Uterus (tissue), 4 donors: Measurements from ENCODE around the gene CNTNAP4. TPM values are rescaled to one million over a fixed set of nuclear protein-coding genes. Genes with fewer than 3 reads are reported as not detected.

ENCODE experiments used
- DNase-seq, 2 donors: peaks; one replicate each; pipeline ENCODE4 v3.0.0-alpha.2; 2019 to 2020
- H3K27ac ChIP-seq, 2 donors: fragments of 200-600 bp; sonication (generic); 1 replicate in 1 of 2; 2 replicates in 1 of 2; pipeline ENCODE4 v1.5.1; 2016 to 2018
- H3K27me3 ChIP-seq, 2 donors: fragments of 200-600 bp; sonication (generic); one replicate each; pipeline ENCODE4 v1.5.1; 2018 to 2019; ENCODE audit warnings: control low read depth in 1 of 2
- H3K36me3 ChIP-seq, 2 donors: fragments of 200-600 bp; sonication (generic); one replicate each; pipeline ENCODE4 v1.5.1; 2019; ENCODE audit warnings: control low read depth in 1 of 2
- H3K4me1 ChIP-seq, 2 donors: fragments of 200-600 bp; sonication (generic); one replicate each; pipeline ENCODE4 v1.5.1; 2018 to 2019; ENCODE audit warnings: control low read depth in 1 of 2
- H3K4me3 ChIP-seq, 2 donors: fragments of 200-600 bp; sonication (generic); 1 replicate in 1 of 2; 2 replicates in 1 of 2; pipeline ENCODE4 v1.5.1; 2018 to 2019; ENCODE audit warnings: mild to moderate bottlenecking in 1 of 2
- H3K9me3 ChIP-seq, 2 donors: fragments of 200-600 bp; sonication (generic); one replicate each; pipeline ENCODE4 v1.5.1; 2019; ENCODE audit warnings: control low read depth in 1 of 2
- CTCF ChIP-seq, 4 experiments: fragments of 200-600 bp in 2 of 4; fragments of 450-650 bp in 2 of 4; sonication (generic) in 2 of 4; IDR thresholded peaks; one replicate each; pipeline ENCODE4 v1.5.1; 2016 to 2019; ENCODE audit warnings: antibody characterized with exemption in 4 of 4, mild to moderate bottlenecking in 2 of 4, moderate library complexity in 1 of 4
- POLR2A ChIP-seq, 2 donors: fragments of 450-650 bp; IDR thresholded peaks; one replicate each; pipeline ENCODE4 v1.6.1; 2016; ENCODE audit warnings: antibody characterized with exemption in 2 of 2, mild to moderate bottlenecking in 1 of 2, moderate library complexity in 1 of 2
- intact Hi-C: fragments of 100-400 bp; cut with DNase I; formaldehyde crosslinking; loops from one replicate; pipeline ENCODE4 v1.15.1; 2023; ENCODE audit warnings: low total_unique reads
- total RNA-seq, 4 donors: library from RNA; depleted of rRNA in 3 of 4; stranded (reverse); fragments of >200 nt in 3 of 4; gene quantifications; one replicate each; pipeline versions ENCODE4 v1.1.0 to v1.2.4, GENCODE V29; 2014 to 2023
- donor health status: DM: yes; HTN: yes; CAD: no.

Gene CNTNAP4
- total RNA-seq, 4 donors from 2014 or later, result 20.3 TPM; not detected in 3

GRCh38 chr16:76502555-76502954 lies 225.4 kb downstream of the CNTNAP4 start:
- TF ChIP-seq CTCF (IDR thresholded peaks at IDR 0.05) (no peak), POLR2A (IDR thresholded peaks at IDR 0.05) (no peak)
- Histone ChIP-seq H3K9me3 (no peaks in the 10 kb centered on the region), H3K27ac (no peak overlapping the region), H3K4me3 (no peak overlapping the region), H3K4me1 (no peaks in the 10 kb centered on the region), H3K36me3 (no peaks in the 10 kb centered on the region), H3K27me3 (no peaks in the 10 kb centered on the region)
- intact Hi-C loops, result no loop called here
- DNase-seq, result no peak

- no peak overlapping the region for H3K4me3 ChIP-seq
- DNase-seq, result no peak
- no peaks in the 10 kb centered on the region for H3K36me3 ChIP-seq
- H3K4me1 ChIP-seq, result no peaks in the 10 kb centered on the region
- intact Hi-C loops, result no loop called here
- H3K27me3 ChIP-seq, result no peaks in the 10 kb centered on the region
- TF ChIP-seq CTCF (IDR thresholded peaks at IDR 0.05) (no peak), POLR2A (IDR thresholded peaks at IDR 0.05) (no peak)
- no peak overlapping the region for H3K27ac ChIP-seq
- H3K9me3 ChIP-seq, result no peaks in the 10 kb centered on the region
Observed at GRCh38 chr16:76503091-76503490, 225.9 kb downstream of the CNTNAP4 start.

DNA sequence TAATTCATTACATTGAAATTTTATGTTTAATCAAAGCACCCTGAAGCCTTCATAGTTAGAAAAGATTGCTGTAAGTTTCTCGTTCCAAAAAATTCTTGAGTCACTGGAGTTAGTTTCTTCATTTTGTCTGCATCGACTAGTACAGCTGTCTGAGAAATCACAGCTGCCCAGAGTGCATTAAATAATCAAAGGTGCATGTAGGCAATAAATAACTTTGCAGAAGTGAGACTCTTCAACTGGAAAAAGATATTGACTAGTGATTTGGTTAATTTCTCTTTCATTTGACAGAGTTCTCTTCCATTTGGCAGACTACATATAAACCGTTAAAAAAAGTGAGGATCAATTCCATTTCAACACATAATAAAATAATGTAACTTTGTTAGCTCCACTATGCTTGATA lies 234.0 kb downstream of the CNTNAP4 start:
- H3K4me1 ChIP-seq, result no peaks in the 10 kb centered on the region
- H3K36me3 ChIP-seq, result no peaks in the 10 kb centered on the region
- H3K27me3 ChIP-seq, result peaks cover 0 to 5% of the 10 kb centered on the region in 2 donors
- TF ChIP-seq CTCF (IDR thresholded peaks at IDR 0.05) (no peak), POLR2A (IDR thresholded peaks at IDR 0.05) (no peak)
- intact Hi-C loops, result no loop called here
- H3K9me3 ChIP-seq, result no peaks in the 10 kb centered on the region
- H3K27ac ChIP-seq, result no peak overlapping the region
- no peak for DNase-seq
- H3K4me3 ChIP-seq, result no peak overlapping the region

GRCh38 chr16:76518781-76519180 lies 241.6 kb downstream of the CNTNAP4 start:
- no peak overlapping the region for H3K27ac ChIP-seq
- no peaks in the 10 kb centered on the region for H3K9me3 ChIP-seq
- no peaks in the 10 kb centered on the region for H3K4me1 ChIP-seq
- TF ChIP-seq CTCF (IDR thresholded peaks at IDR 0.05) (no peak), POLR2A (IDR thresholded peaks at IDR 0.05) (no peak)
- H3K36me3 ChIP-seq, result no peaks in the 10 kb centered on the region
- no peak for DNase-seq
- no peak overlapping the region for H3K4me3 ChIP-seq
- intact Hi-C loops, result no loop called here
- peaks cover 0 to 5% of the 10 kb centered on the region in 2 donors for H3K27me3 ChIP-seq

DNA sequence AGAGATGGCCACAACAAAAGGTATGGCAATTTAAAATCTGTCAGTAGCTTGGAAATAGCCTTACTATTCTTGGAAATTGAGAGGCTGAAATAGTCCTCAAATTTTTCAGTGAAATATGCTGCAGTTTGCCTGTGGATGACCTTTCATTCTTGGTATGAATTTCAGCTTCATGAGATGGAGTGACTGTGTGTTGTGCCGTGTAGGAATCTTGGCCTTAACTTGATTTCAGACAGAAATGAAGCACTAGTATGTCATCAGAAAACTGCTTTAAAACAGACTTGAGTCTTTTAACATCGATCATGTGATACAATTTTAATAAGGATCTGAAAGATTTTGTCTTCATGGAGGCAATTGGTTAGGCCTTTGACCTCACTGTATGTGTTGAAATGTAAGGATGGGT lies 247.2 kb downstream of the CNTNAP4 start:
- intact Hi-C loops, result no loop called here
- DNase-seq, result no peak
- H3K36me3 ChIP-seq, result no peaks in the 10 kb centered on the region
- H3K27me3 ChIP-seq, result no peaks in the 10 kb centered on the region
- no peaks in the 10 kb centered on the region for H3K9me3 ChIP-seq
- no peak for TF ChIP-seq POLR2A (IDR thresholded peaks at IDR 0.05)
- no peaks in the 10 kb centered on the region for H3K4me1 ChIP-seq
- no peak overlapping the region for H3K27ac ChIP-seq
- no peak overlapping the region for H3K4me3 ChIP-seq

GRCh38 chr16:76524769-76525168 lies 247.6 kb downstream of the CNTNAP4 start:
- Histone ChIP-seq H3K27me3 (no peaks in the 10 kb centered on the region), H3K4me3 (no peak overlapping the region), H3K9me3 (no peaks in the 10 kb centered on the region), H3K4me1 (no peaks in the 10 kb centered on the region), H3K36me3 (no peaks in the 10 kb centered on the region), H3K27ac (no peak overlapping the region)
- TF ChIP-seq CTCF (IDR thresholded peaks at IDR 0.05) (no peak), POLR2A (IDR thresholded peaks at IDR 0.05) (no peak)
- DNase-seq, result no peak
- intact Hi-C loops, result no loop called here
